ENCODE measurements around the gene ESPN.

ESPN gene

DNA sequence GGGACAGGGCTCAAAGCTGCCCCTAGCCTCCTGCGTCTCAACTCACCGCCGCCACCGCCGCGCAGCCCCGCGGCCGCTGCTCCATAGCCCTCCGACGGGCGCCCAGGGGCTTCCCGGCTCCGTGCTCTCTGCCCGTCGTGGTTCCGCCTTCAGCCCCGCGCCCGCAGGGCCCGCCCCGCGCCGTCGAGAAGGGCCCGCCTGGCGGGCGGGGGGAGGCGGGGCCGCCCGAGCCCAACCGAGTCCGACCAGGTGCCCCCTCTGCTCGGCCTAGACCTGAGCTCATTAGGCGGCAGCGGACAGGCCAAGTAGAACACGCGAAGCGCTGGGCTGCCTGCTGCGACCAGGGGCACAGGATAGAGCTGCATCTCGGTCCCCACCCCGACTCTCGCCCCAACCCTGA, 41.4 kb downstream of the ESPN start, which contains the start of gene TNFRSF25:
Gene TNFRSF25 (minus strand): TSS at position 151 of the 400 bp plus-strand sequence. CDS start 66 bp downstream, at position 85.
- no peak within 1 kb of the TSS for H3K4me2 ChIP-seq (ENCODE audit: low read depth, low read length, poor library complexity, severe bottlenecking)
- no peak within 1 kb of the TSS for H3K9ac ChIP-seq (ENCODE audit: low read depth, low read length, poor library complexity, severe bottlenecking)
- no peaks in the 10 kb centered on the region for H3K9me3 ChIP-seq (ENCODE audit: insufficient read depth, low read depth, low read length)

DNA sequence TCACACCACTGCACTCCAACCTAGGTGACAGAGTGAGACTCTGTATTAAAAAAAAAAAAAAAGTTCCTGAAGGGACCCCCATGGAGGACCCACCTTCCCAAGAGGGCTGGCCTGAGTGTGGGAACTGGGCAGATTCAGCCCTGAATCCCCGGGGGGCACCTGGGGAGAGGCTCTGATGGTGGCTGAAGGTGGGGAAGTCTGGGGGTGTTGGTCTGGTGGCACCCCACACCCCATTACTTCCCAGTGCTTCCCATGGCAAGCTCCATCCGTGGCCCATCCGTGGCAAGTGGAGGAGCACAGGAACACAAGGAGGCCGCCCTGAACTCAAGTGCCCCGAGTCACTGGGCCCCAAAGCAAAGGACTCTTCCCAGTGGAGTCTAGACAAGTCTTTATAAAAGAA, 42.2 kb downstream of the ESPN start:
- Histone ChIP-seq H3F3A (ENCODE audit: low read depth) (no peaks in the 10 kb centered on the region), H3K36me3 (ENCODE audit: insufficient read depth, low read length) (no peaks in the 10 kb centered on the region), H3K4me2 (ENCODE audit: low read depth, low read length, poor library complexity, severe bottlenecking) (no peak overlapping the region), H3K4me1 (ENCODE audit: insufficient read depth, low read length, poor library complexity, severe bottlenecking) (no peaks in the 10 kb centered on the region), H3K27me3 (ENCODE audit: insufficient read depth, low read length, poor library complexity, severe bottlenecking) (no peaks in the 10 kb centered on the region), H3K9me3 (ENCODE audit: insufficient read depth, low read depth, low read length) (no peaks in the 10 kb centered on the region), H3K4me3 (ENCODE audit: low read length, poor library complexity, severe bottlenecking) (no peak overlapping the region), H3K79me2 (ENCODE audit: insufficient read depth, low read length) (no peaks in the 10 kb centered on the region), H4K20me1 (ENCODE audit: insufficient read depth, low read length, poor library complexity, severe bottlenecking) (no peaks in the 10 kb centered on the region), H2AFZ (ENCODE audit: low read length) (no peak overlapping the region), H3K9ac (ENCODE audit: low read depth, low read length, poor library complexity, severe bottlenecking) (no peak overlapping the region), H3K9me2 (replicated peaks; ENCODE audit: low read depth, low read length) (no peaks in the 10 kb centered on the region)
- no peak for TF ChIP-seq CTCF (conservative IDR thresholded peaks at IDR 0.05; ENCODE audit: low read length)
- TF ChIP-seq EZH2phosphoT487 (IDR thresholded peaks at IDR 0.05; ENCODE audit: borderline replicate concordance), result no peak

More for the DNA sequence above, 41.4 kb downstream of the ESPN start, which contains the start of gene TNFRSF25:
- TF ChIP-seq EZH2phosphoT487 (IDR thresholded peaks at IDR 0.05; ENCODE audit: borderline replicate concordance) (no peak), CTCF (conservative IDR thresholded peaks at IDR 0.05; ENCODE audit: low read length) (no peak)
- Histone ChIP-seq H3K4me1 (ENCODE audit: insufficient read depth, low read length, poor library complexity, severe bottlenecking) (no peaks in the 10 kb centered on the region), H3F3A (ENCODE audit: low read depth) (no peaks in the 10 kb centered on the region), H4K20me1 (ENCODE audit: insufficient read depth, low read length, poor library complexity, severe bottlenecking) (no peaks in the 10 kb centered on the region), H2AFZ (ENCODE audit: low read length) (no peak within 1 kb of the TSS), H3K9me2 (replicated peaks; ENCODE audit: low read depth, low read length) (no peaks in the 10 kb centered on the region), H3K36me3 (ENCODE audit: insufficient read depth, low read length) (no peaks in the 10 kb centered on the region), H3K4me3 (ENCODE audit: low read length, poor library complexity, severe bottlenecking) (no peak within 1 kb of the TSS), H3K27me3 (ENCODE audit: insufficient read depth, low read length, poor library complexity, severe bottlenecking) (no peaks in the 10 kb centered on the region), H3K79me2 (ENCODE audit: insufficient read depth, low read length) (no peaks in the 10 kb centered on the region)

- Histone ChIP-seq H3K4me2 (ENCODE audit: low read depth, low read length, poor library complexity, severe bottlenecking) (no peak overlapping the region), H3K79me2 (ENCODE audit: insufficient read depth, low read length) (no peaks in the 10 kb centered on the region), H3K27me3 (ENCODE audit: insufficient read depth, low read length, poor library complexity, severe bottlenecking) (no peaks in the 10 kb centered on the region), H3K4me3 (ENCODE audit: low read length, poor library complexity, severe bottlenecking) (no peak overlapping the region), H3K9ac (ENCODE audit: low read depth, low read length, poor library complexity, severe bottlenecking) (no peak overlapping the region), H4K20me1 (ENCODE audit: insufficient read depth, low read length, poor library complexity, severe bottlenecking) (no peaks in the 10 kb centered on the region), H3K9me3 (ENCODE audit: insufficient read depth, low read depth, low read length) (no peaks in the 10 kb centered on the region), H2AFZ (ENCODE audit: low read length) (no peak overlapping the region), H3K36me3 (ENCODE audit: insufficient read depth, low read length) (no peaks in the 10 kb centered on the region), H3K9me2 (replicated peaks; ENCODE audit: low read depth, low read length) (no peaks in the 10 kb centered on the region), H3F3A (ENCODE audit: low read depth) (no peaks in the 10 kb centered on the region), H3K4me1 (ENCODE audit: insufficient read depth, low read length, poor library complexity, severe bottlenecking) (no peaks in the 10 kb centered on the region)
- TF ChIP-seq CTCF (conservative IDR thresholded peaks at IDR 0.05; ENCODE audit: low read length), result no peak
- TF ChIP-seq EZH2phosphoT487 (IDR thresholded peaks at IDR 0.05; ENCODE audit: borderline replicate concordance), result no peak
These were observed 42.6 kb downstream of the ESPN start for GRCh38 chr1:6467224-6467623.

Measured in Loucy (cell line).